H9 (cell line): ENCODE data around the gene SIGLEC8. TPM values are rescaled to one million over a fixed set of nuclear protein-coding genes. Genes with fewer than 3 reads are reported as not detected.

ENCODE experiments used
- DNase-seq: peaks from one replicate; pipeline ENCODE4 v3.0.0-alpha.2; 2017
- H2AFZ ChIP-seq: one replicate; pipeline ENCODE4 v1.6.1; 2013; ENCODE audit warnings: mild to moderate bottlenecking, low read length, control low read depth, moderate library complexity
- H2AK5ac ChIP-seq: 2 replicates; pipeline ENCODE4 v1.6.1; 2013; ENCODE audit warnings: low read length, control low read depth, mixed read lengths; ENCODE audit not compliant: insufficient read length
- H2BK120ac ChIP-seq: one replicate; pipeline ENCODE4 v1.6.1; 2013; ENCODE audit warnings: low read depth, mild to moderate bottlenecking, low read length, control low read depth, inconsistent platforms; ENCODE audit not compliant: poor library complexity, severe bottlenecking
- H2BK12ac ChIP-seq: 2 replicates; pipeline ENCODE4 v1.6.1; 2013; ENCODE audit warnings: low read length, control low read depth, mixed read lengths, low read depth; ENCODE audit not compliant: insufficient read length
- H2BK15ac ChIP-seq: 2 replicates; pipeline ENCODE4 v1.6.1; 2013; ENCODE audit warnings: low read depth, low read length, control low read depth
- H2BK20ac ChIP-seq: one replicate; pipeline ENCODE4 v1.6.1; 2013; ENCODE audit warnings: low read depth, mild to moderate bottlenecking, low read length, control low read depth, inconsistent platforms; ENCODE audit not compliant: poor library complexity, severe bottlenecking
- H2BK5ac ChIP-seq: 2 replicates; pipeline ENCODE4 v1.6.1; 2013; ENCODE audit warnings: low read length, control low read depth, mixed read lengths; ENCODE audit not compliant: insufficient read length
- H3K14ac ChIP-seq: 2 replicates; pipeline ENCODE4 v1.6.1; 2013; ENCODE audit warnings: low read length, control low read depth; ENCODE audit not compliant: insufficient read depth
- H3K18ac ChIP-seq: 2 replicates; pipeline ENCODE4 v1.6.1; 2013; ENCODE audit warnings: low read depth, mild to moderate bottlenecking, mixed read lengths, low read length, control low read depth; ENCODE audit not compliant: insufficient read length
- H3K23ac ChIP-seq: 2 replicates; pipeline ENCODE4 v1.6.1; 2013; ENCODE audit warnings: low read length, control low read depth, mixed read lengths, low read depth; ENCODE audit not compliant: insufficient read length
- H3K23me2 ChIP-seq: 2 replicates; pipeline ENCODE4 v1.6.1; 2013; ENCODE audit warnings: low read depth, mild to moderate bottlenecking, mixed read lengths, low read length, control low read depth; ENCODE audit not compliant: insufficient read length, poor library complexity, severe bottlenecking
- H3K27ac ChIP-seq: 2 replicates; pipeline ENCODE4 v1.5.1; 2013; ENCODE audit warnings: low read length, control low read depth, mixed read lengths, low read depth; ENCODE audit not compliant: insufficient read length
- H3K27me3 ChIP-seq: 2 replicates; pipeline ENCODE4 v1.6.1; 2013; ENCODE audit warnings: low read length, control low read depth, inconsistent platforms; ENCODE audit not compliant: insufficient read depth
- H3K4ac ChIP-seq: 2 replicates; pipeline ENCODE4 v1.6.1; 2013; ENCODE audit warnings: low read depth, mild to moderate bottlenecking, control low read depth, inconsistent platforms, low read length, moderate library complexity
- H3K4me1 ChIP-seq: 2 replicates; pipeline ENCODE4 v1.6.1; 2013; ENCODE audit warnings: low read length, control low read depth, inconsistent platforms; ENCODE audit not compliant: insufficient read depth
- H3K4me2 ChIP-seq: 2 replicates; pipeline ENCODE4 v1.6.1; 2013; ENCODE audit warnings: low read length, control low read depth, mixed read lengths; ENCODE audit not compliant: insufficient read length, insufficient read depth
- H3K56ac ChIP-seq: 2 replicates; pipeline ENCODE4 v1.6.1; 2013; ENCODE audit warnings: low read depth, mild to moderate bottlenecking, mixed read lengths, low read length, control low read depth; ENCODE audit not compliant: insufficient read length
- H3K79me1 ChIP-seq: 2 replicates; pipeline ENCODE4 v1.6.1; 2013; ENCODE audit warnings: low read depth, mild to moderate bottlenecking, moderate library complexity, low read length, control low read depth, inconsistent platforms; ENCODE audit not compliant: insufficient read depth, poor library complexity, severe bottlenecking
- H3K79me2 ChIP-seq: 2 replicates; pipeline ENCODE4 v1.6.1; 2013; ENCODE audit warnings: low read length, control low read depth, inconsistent platforms; ENCODE audit not compliant: insufficient read depth
- H3K9ac ChIP-seq: 2 replicates; pipeline ENCODE4 v1.6.1; 2013; ENCODE audit warnings: low read length, control low read depth, mixed read lengths; ENCODE audit not compliant: insufficient read length; ENCODE audit errors: extremely low read depth
- H3K9me3 ChIP-seq: one replicate; pipeline ENCODE4 v1.6.1; 2013; ENCODE audit warnings: low read depth, low read length, inconsistent platforms; ENCODE audit not compliant: control insufficient read depth
- H3T11ph ChIP-seq: one replicate; pipeline ENCODE4 v1.6.1; 2013; ENCODE audit warnings: mild to moderate bottlenecking, low read length, control low read depth, inconsistent platforms
- H4K20me1 ChIP-seq: one replicate; pipeline ENCODE4 v1.6.1; 2013; ENCODE audit not compliant: control insufficient read depth, insufficient read length, insufficient read depth
- H4K5ac ChIP-seq: 2 replicates; pipeline ENCODE4 v1.6.1; 2013; ENCODE audit warnings: low read depth, mild to moderate bottlenecking, mixed read lengths, low read length, control low read depth; ENCODE audit not compliant: insufficient read length
- H4K8ac ChIP-seq: replicated peaks from 2 replicates; pipeline ENCODE4 v1.6.1; 2013; ENCODE audit warnings: low read length, control low read depth, mixed read lengths, low read depth; ENCODE audit not compliant: insufficient read length
- H4K91ac ChIP-seq: 2 replicates; pipeline ENCODE4 v1.6.1; 2013; ENCODE audit warnings: low read depth, mild to moderate bottlenecking, moderate library complexity, mixed read lengths, low read length, control low read depth; ENCODE audit not compliant: insufficient read length
- H3K27ac Mint-ChIP-seq, 3 experiments: 2 replicates in 2 of 3; 3 replicates in 1 of 3; pipeline ENCODE4 v1.8.0; 2020 to 2021; ENCODE audit warnings: mixed read lengths in 3 of 3, mild to moderate bottlenecking in 1 of 3, moderate library complexity in 1 of 3
- H3K27me3 Mint-ChIP-seq: 2 replicates; pipeline ENCODE4 v1.8.0; 2021; ENCODE audit warnings: low read depth, mild to moderate bottlenecking, moderate library complexity, mixed read lengths
- H3K36me3 Mint-ChIP-seq, 3 experiments: 2 replicates in 2 of 3; 3 replicates in 1 of 3; pipeline ENCODE4 v1.8.0; 2020 to 2021; ENCODE audit warnings: low read depth in 3 of 3, mixed read lengths in 3 of 3; ENCODE audit not compliant: insufficient read depth in 1 of 3
- H3K4me1 Mint-ChIP-seq, 2 experiments: 2 replicates each; pipeline ENCODE4 v1.8.0; 2020; ENCODE audit warnings: mixed read lengths in 2 of 2
- H3K4me3 Mint-ChIP-seq, 2 experiments: 2 replicates in 1 of 2; 3 replicates in 1 of 2; pipeline ENCODE4 v1.8.0; 2020 to 2021; ENCODE audit warnings: mild to moderate bottlenecking in 2 of 2, mixed read lengths in 2 of 2, moderate library complexity in 1 of 2
- H3K9me3 Mint-ChIP-seq, 2 experiments: 2 replicates in 1 of 2; 3 replicates in 1 of 2; pipeline ENCODE4 v1.8.0; 2020; ENCODE audit warnings: mild to moderate bottlenecking in 2 of 2, mixed read lengths in 2 of 2, moderate library complexity in 1 of 2
- CTCF ChIP-seq: fragments of 200-600 bp; sonication (generic); conservative IDR thresholded peaks from 3 replicates; pipeline ENCODE4 v1.8.0; 2021; ENCODE audit warnings: antibody characterized with exemption, mild to moderate bottlenecking
- WGBS: extraction: QIAGEN DNeasy Blood & Tissue Kit; methylation state at CpG from one replicate; pipeline ENCODE4 v1.1.7; 2013; ENCODE audit warnings: missing lambda C conversion rate, low lambda C conversion rate, mixed read lengths; ENCODE audit not compliant: insufficient read length; ENCODE audit errors: extremely low coverage; 5-methylcytosine and 5-hydroxymethylcytosine counted together
- total RNA-seq: library from RNA; stranded (reverse); gene quantifications from 2 replicates; pipeline ENCODE4 v1.2.1, GENCODE V29; 2021

SIGLEC8 gene
- total RNA-seq, 1 experiment from 2014 or later: not detected

GRCh38 chr19:51485960-51486660 is 27.9 kb upstream of the SIGLEC8 start:
- Histone ChIP-seq H2AFZ (no peak overlapping the region), H4K20me1 (no peaks in the 10 kb centered on the region), H3K23ac (no peak overlapping the region), H2BK12ac (no peak overlapping the region), H4K8ac (no peak overlapping the region), H3K9me3 (no peaks in the 10 kb centered on the region), H2AK5ac (no peak overlapping the region), H4K91ac (no peak overlapping the region), H3K79me1 (no peaks in the 10 kb centered on the region), H3K23me2 (no peaks in the 10 kb centered on the region), H3K4me1 (no peaks in the 10 kb centered on the region), H3K14ac (no peak overlapping the region), H2BK20ac (no peak overlapping the region), H3T11ph (no peak overlapping the region), H3K56ac (no peak overlapping the region), H3K79me2 (no peaks in the 10 kb centered on the region), H3K27ac (no peak overlapping the region), H3K18ac (no peak overlapping the region), H3K27me3 (no peaks in the 10 kb centered on the region), H2BK120ac (no peak overlapping the region), H3K4ac (no peak overlapping the region), H3K9ac (no peak overlapping the region), H2BK15ac (no peak overlapping the region), H2BK5ac (no peak overlapping the region), H4K5ac (no peak overlapping the region), H3K4me2 (no peak overlapping the region)
- no peaks in the 10 kb centered on the region for H3K4me1 Mint-ChIP-seq
- H3K9me3 Mint-ChIP-seq: peaks cover 42 to 88% of the 10 kb centered on the region in 2 experiments
- WGBS: 100% methylated on average over 1 of the region's 5 CpGs
- no peak overlapping the region for H3K4me3 Mint-ChIP-seq
- peaks cover 0 to 1% (median under 1%) of the 10 kb centered on the region in 3 experiments; a peak in 2 of 7 replicates for H3K36me3 Mint-ChIP-seq
- no peak overlapping the region for H3K27ac Mint-ChIP-seq
- no peak for DNase-seq
- no peak for TF ChIP-seq CTCF
- peaks cover 28% of the 10 kb centered on the region for H3K27me3 Mint-ChIP-seq
